ENCODE results near the gene CHCHD5. TPM values are rescaled to one million over a fixed set of nuclear protein-coding genes. Genes with fewer than 3 reads are reported as not detected.

CHCHD5 gene
- total RNA-seq, 1 experiment from 2014 or later, result 56.0 TPM

- intact Hi-C loops (cut with micrococcal nuclease; ENCODE audit: unreplicated experiment), result loop anchor here (10.0 kb wide), 1 partner anchor 331 kb away; no protein-coding TSS in a partner anchor
- Mint-ChIP-seq H3K9me3 (ENCODE audit: unreplicated experiment) (no peaks in the 10 kb centered on the region), H3K27ac (ENCODE audit: unreplicated experiment) (no peak overlapping the region), H3K4me1 (ENCODE audit: low read depth, unreplicated experiment) (no peaks in the 10 kb centered on the region), H3K4me3 (ENCODE audit: unreplicated experiment) (no peak overlapping the region), H3K27me3 (ENCODE audit: insufficient read depth, unreplicated experiment) (no peaks in the 10 kb centered on the region), H3K36me3 (ENCODE audit: insufficient read depth, unreplicated experiment) (no peaks in the 10 kb centered on the region)
- CTCF ChIA-PET, result interaction anchor here (0.6 to 0.7 kb wide), 2 partner anchors 22 to 103 kb away, joined by 3 read pairs; no protein-coding TSS in a partner anchor
- no TSS peak for BruUV-seq (replicated peaks)
- peak in 1 of 2 experiments; percentile 15 for DNase-seq
- peaks cover 15% of the 10 kb centered on the region for H3K4me1 ChIP-seq
- no peak overlapping the region for H3K4me3 ChIP-seq (ENCODE audit: low read depth, low read length)
- POLR2A ChIA-PET, result interaction anchor here (0.6 kb wide), 1 partner anchor 388 kb away, joined by 3 read pairs; no protein-coding TSS in a partner anchor
- no peaks in the 10 kb centered on the region for H3K36me3 ChIP-seq (ENCODE audit: control insufficient read depth, insufficient read depth, low read length)
- H3K27me3 ChIP-seq (replicated peaks; ENCODE audit: control insufficient read depth, insufficient read depth, low read length), result no peaks in the 10 kb centered on the region
- TF ChIP-seq, protein P1, sequence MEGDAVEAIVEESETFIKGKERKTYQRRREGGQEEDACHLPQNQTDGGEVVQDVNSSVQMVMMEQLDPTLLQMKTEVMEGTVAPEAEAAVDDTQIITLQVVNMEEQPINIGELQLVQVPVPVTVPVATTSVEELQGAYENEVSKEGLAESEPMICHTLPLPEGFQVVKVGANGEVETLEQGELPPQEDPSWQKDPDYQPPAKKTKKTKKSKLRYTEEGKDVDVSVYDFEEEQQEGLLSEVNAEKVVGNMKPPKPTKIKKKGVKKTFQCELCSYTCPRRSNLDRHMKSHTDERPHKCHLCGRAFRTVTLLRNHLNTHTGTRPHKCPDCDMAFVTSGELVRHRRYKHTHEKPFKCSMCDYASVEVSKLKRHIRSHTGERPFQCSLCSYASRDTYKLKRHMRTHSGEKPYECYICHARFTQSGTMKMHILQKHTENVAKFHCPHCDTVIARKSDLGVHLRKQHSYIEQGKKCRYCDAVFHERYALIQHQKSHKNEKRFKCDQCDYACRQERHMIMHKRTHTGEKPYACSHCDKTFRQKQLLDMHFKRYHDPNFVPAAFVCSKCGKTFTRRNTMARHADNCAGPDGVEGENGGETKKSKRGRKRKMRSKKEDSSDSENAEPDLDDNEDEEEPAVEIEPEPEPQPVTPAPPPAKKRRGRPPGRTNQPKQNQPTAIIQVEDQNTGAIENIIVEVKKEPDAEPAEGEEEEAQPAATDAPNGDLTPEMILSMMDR (IDR thresholded peaks at IDR 0.05; ENCODE audit: insufficient read depth in 1 of 2, low read depth in 1 of 2, low read length in 1 of 2, severe bottlenecking in 1 of 2, unreplicated experiment in 1 of 2), result no peak
- H3K9me3 ChIP-seq, result no peaks in the 10 kb centered on the region
Measured at GRCh38 chr2:112623913-112624777, 39.7 kb downstream of the CHCHD5 start.

DNA sequence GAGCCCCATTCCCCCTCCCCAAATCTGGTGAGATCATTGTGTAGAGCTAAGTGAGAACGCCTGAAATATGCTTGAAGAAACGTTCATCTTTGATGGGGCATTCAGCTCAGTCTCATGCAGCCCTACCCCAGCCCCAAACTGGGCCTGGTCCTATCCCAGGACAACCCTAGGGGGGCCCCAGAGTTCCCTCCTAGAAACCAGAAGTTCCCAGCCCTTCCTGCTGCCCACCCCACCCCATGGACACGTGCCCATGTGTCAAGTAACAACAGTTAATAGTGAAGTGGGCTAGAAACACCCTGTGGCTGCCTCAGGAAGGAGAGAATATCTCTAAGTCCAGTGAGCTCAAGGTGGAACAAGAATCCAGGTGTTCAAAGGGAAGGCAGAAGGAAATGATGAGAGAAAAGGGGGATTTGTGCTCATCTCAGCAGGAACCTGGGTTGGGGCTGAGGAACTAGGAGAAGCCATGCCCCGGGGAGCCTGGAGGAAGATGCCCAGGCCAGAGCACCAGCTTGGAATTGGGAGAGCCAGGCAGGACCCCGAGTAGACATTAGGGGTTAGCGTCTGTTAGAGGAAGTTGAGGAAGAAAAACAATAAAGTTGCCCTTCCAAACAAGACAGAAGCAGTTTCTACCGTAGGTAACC is 41.2 kb downstream of the CHCHD5 start:
- intact Hi-C loops (cut with micrococcal nuclease; ENCODE audit: unreplicated experiment), result loop anchor here (1.0 to 10.0 kb wide), 3 partner anchors 20 to 329 kb away; partner anchors contain the start of gene SLC20A1
- Histone ChIP-seq H3K36me3 (ENCODE audit: control insufficient read depth, insufficient read depth, low read length) (no peaks in the 10 kb centered on the region), H3K4me1 (peaks cover 15% of the 10 kb centered on the region), H3K9me3 (no peaks in the 10 kb centered on the region), H3K27me3 (replicated peaks; ENCODE audit: control insufficient read depth, insufficient read depth, low read length) (no peaks in the 10 kb centered on the region), H3K4me3 (ENCODE audit: low read depth, low read length) (no peak overlapping the region)
- Mint-ChIP-seq H3K4me3 (ENCODE audit: unreplicated experiment) (no peak overlapping the region), H3K4me1 (ENCODE audit: low read depth, unreplicated experiment) (no peaks in the 10 kb centered on the region), H3K27ac (ENCODE audit: unreplicated experiment) (no peak overlapping the region), H3K27me3 (ENCODE audit: insufficient read depth, unreplicated experiment) (no peaks in the 10 kb centered on the region), H3K9me3 (ENCODE audit: unreplicated experiment) (no peaks in the 10 kb centered on the region), H3K36me3 (ENCODE audit: insufficient read depth, unreplicated experiment) (no peaks in the 10 kb centered on the region)
- ChIA-PET CTCF (interaction anchor here (0.7 to 4.8 kb wide), 4 partner anchors 9 to 119 kb away, joined by 3 to 62 read pairs (median 6); partner anchors contain the start of gene SLC20A1), POLR2A (no interaction called here)
- DNase-seq, result no peak
- no TSS peak for BruUV-seq (replicated peaks)
- TF ChIP-seq, protein P1 (IDR thresholded peaks at IDR 0.05; ENCODE audit: insufficient read depth in 1 of 2, low read depth in 1 of 2, low read length in 1 of 2, severe bottlenecking in 1 of 2, unreplicated experiment in 1 of 2), result no peak

DNA sequence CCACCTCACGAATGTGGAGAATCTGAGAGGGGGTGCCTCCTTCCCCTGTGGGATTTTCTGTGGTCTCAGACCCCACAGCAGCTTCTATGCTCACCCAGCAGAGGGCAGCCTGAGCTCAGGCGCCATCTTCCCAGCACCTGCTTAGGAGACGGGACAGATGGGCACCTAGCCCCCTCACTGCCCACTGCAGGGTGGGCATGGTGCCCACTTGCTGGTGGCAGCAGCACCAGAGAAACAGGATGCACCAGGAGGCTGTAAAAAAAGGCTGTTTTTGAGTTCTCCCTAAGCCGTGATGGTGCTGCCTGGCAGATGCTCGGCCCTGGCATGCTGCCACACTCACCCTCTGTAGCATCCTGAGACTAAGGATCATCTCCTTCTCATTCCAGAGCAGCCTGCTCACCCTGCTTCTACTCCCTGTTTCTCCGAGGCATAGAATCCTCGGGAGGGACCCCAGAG is 42.2 kb downstream of the CHCHD5 start:
- ChIA-PET CTCF (interaction anchor here (0.7 to 4.8 kb wide), 12 partner anchors 7 to 315 kb away, joined by 3 to 62 read pairs (median 4); partner anchors contain the start of gene SLC20A1), POLR2A (interaction anchor here (0.6 to 1.0 kb wide), 3 partner anchors 24 to 100 kb away, joined by 3 read pairs; partner anchors contain the start of gene CHCHD5)
- H3K27me3 ChIP-seq (replicated peaks; ENCODE audit: control insufficient read depth, insufficient read depth, low read length), result no peaks in the 10 kb centered on the region
- Mint-ChIP-seq H3K9me3 (ENCODE audit: unreplicated experiment) (no peaks in the 10 kb centered on the region), H3K4me3 (ENCODE audit: unreplicated experiment) (no peak overlapping the region), H3K27ac (ENCODE audit: unreplicated experiment) (no peak overlapping the region), H3K4me1 (ENCODE audit: low read depth, unreplicated experiment) (peaks cover 8% of the 10 kb centered on the region), H3K27me3 (ENCODE audit: insufficient read depth, unreplicated experiment) (no peaks in the 10 kb centered on the region), H3K36me3 (ENCODE audit: insufficient read depth, unreplicated experiment) (no peaks in the 10 kb centered on the region)
- intact Hi-C loops (cut with micrococcal nuclease; ENCODE audit: unreplicated experiment), result loop anchor here (1.0 to 10.0 kb wide), 4 partner anchors 19 to 328 kb away; partner anchors contain the start of gene SLC20A1
- no TSS peak for BruUV-seq (replicated peaks)
- peak; percentile 65 to 67 for DNase-seq
- no peaks in the 10 kb centered on the region for H3K36me3 ChIP-seq (ENCODE audit: control insufficient read depth, insufficient read depth, low read length)
- H3K4me3 ChIP-seq (ENCODE audit: low read depth, low read length), result no peak overlapping the region
- TF ChIP-seq, protein P1 (IDR thresholded peaks at IDR 0.05; ENCODE audit: insufficient read depth in 1 of 2, low read depth in 1 of 2, low read length in 1 of 2, severe bottlenecking in 1 of 2, unreplicated experiment in 1 of 2), result peak; percentile 66 to 92
- peaks cover 15% of the 10 kb centered on the region for H3K4me1 ChIP-seq
- no peaks in the 10 kb centered on the region for H3K9me3 ChIP-seq

Measured in Caco-2 (cell line).